HG03139 (cell line): Measurements from ENCODE around the gene CLEC18B.
"Not testable (repeated sequence)": the region's sequence is repeated elsewhere in the genome, so short reads cannot be mapped to it uniquely, and the experiment has no call there.

ENCODE experiments used
- ATAC-seq: cut with Tn5 transposase; IDR thresholded peaks from one replicate; pipeline ENCODE4 v1.9.1; 2021; ENCODE audit not compliant: unreplicated experiment

Gene CLEC18B

GRCh38 chr16:74361646-74362610 is 59.4 kb downstream of the CLEC18B start:
- not testable (repeated sequence) for ATAC-seq
